Upper lobe of right lung (tissue), 1 donor: Measurements from ENCODE around the gene MED22. TPM values are rescaled to one million over a fixed set of nuclear protein-coding genes. Genes with fewer than 3 reads are reported as not detected.

ENCODE experiments used
- ATAC-seq: fragments of 200-7000 bp; cut with Tn5 transposase; one replicate; pipeline ENCODE4 v1.9.1; 2020; ENCODE audit warnings: mild to moderate bottlenecking, moderate library complexity
- DNase-seq: peaks from one replicate; pipeline ENCODE4 v3.0.0-alpha.2; 2020
- H3K27ac ChIP-seq: fragments of 200-600 bp; one replicate; pipeline ENCODE4 v1.8.0; 2022
- H3K27me3 ChIP-seq: fragments of 200-600 bp; one replicate; pipeline ENCODE4 v1.8.0; 2022; ENCODE audit warnings: mild to moderate bottlenecking
- H3K36me3 ChIP-seq: fragments of 200-600 bp; one replicate; pipeline ENCODE4 v1.8.0; 2022
- H3K4me1 ChIP-seq: fragments of 200-600 bp; one replicate; pipeline ENCODE4 v1.8.0; 2022
- H3K4me3 ChIP-seq: fragments of 200-600 bp; one replicate; pipeline ENCODE4 v1.8.0; 2022; ENCODE audit warnings: mild to moderate bottlenecking
- H3K9me3 ChIP-seq: fragments of 200-600 bp; one replicate; pipeline ENCODE4 v1.8.0; 2022
- intact Hi-C: fragments of 100-400 bp; cut with DNase I; formaldehyde crosslinking; loops from one replicate; pipeline ENCODE4 v1.11.0; 2022
- total RNA-seq: library from RNA; stranded (reverse); fragmentation: NEBNext Ultra II Directional; extraction: Animal tissue kit (Norgen Biotek cat#: 25700); gene quantifications from one replicate; pipeline ENCODE4 v1.2.1, GENCODE V29; 2021
- TF ChIP-seq, protein P1 (sequence below): fragments of 200-600 bp; IDR thresholded peaks from one replicate; pipeline ENCODE4 v1.8.0; 2022; ENCODE audit warnings: antibody characterized with exemption
- donor health status: DM: no; HTN: yes; CAD: no; lungs with severe emphysema.

Gene MED22
- total RNA-seq, 1 donor from 2014 or later, result 25.8 TPM

DNA sequence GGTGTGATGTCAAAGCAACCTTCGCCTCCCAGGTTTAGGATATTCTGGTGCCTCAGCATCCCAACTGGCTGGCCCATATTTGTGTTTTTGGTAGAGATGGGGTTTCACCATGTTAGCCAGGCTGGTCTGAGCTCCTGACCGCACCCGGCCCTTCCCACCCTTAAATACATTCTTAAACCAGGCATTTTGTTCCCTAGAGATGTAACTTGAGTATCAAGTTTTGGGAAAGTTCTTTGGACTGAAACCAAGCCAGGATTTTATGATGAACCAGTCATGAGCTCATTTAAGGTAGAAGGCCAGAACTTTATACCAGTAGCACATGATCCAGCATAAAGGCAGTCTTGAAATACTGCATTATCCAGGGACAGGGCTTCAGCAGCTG lies 3.6 kb upstream of the MED22 start:
- intact Hi-C loops, result no loop called here
- Histone ChIP-seq H3K9me3 (no peaks in the 10 kb centered on the region), H3K27me3 (no peaks in the 10 kb centered on the region), H3K36me3 (peaks cover 54% of the 10 kb centered on the region), H3K27ac (no peak overlapping the region), H3K4me1 (peaks cover 28% of the 10 kb centered on the region), H3K4me3 (no peak overlapping the region)
- TF ChIP-seq, protein P1, sequence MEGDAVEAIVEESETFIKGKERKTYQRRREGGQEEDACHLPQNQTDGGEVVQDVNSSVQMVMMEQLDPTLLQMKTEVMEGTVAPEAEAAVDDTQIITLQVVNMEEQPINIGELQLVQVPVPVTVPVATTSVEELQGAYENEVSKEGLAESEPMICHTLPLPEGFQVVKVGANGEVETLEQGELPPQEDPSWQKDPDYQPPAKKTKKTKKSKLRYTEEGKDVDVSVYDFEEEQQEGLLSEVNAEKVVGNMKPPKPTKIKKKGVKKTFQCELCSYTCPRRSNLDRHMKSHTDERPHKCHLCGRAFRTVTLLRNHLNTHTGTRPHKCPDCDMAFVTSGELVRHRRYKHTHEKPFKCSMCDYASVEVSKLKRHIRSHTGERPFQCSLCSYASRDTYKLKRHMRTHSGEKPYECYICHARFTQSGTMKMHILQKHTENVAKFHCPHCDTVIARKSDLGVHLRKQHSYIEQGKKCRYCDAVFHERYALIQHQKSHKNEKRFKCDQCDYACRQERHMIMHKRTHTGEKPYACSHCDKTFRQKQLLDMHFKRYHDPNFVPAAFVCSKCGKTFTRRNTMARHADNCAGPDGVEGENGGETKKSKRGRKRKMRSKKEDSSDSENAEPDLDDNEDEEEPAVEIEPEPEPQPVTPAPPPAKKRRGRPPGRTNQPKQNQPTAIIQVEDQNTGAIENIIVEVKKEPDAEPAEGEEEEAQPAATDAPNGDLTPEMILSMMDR, result no peak
- no peak for ATAC-seq
- no peak for DNase-seq

DNA sequence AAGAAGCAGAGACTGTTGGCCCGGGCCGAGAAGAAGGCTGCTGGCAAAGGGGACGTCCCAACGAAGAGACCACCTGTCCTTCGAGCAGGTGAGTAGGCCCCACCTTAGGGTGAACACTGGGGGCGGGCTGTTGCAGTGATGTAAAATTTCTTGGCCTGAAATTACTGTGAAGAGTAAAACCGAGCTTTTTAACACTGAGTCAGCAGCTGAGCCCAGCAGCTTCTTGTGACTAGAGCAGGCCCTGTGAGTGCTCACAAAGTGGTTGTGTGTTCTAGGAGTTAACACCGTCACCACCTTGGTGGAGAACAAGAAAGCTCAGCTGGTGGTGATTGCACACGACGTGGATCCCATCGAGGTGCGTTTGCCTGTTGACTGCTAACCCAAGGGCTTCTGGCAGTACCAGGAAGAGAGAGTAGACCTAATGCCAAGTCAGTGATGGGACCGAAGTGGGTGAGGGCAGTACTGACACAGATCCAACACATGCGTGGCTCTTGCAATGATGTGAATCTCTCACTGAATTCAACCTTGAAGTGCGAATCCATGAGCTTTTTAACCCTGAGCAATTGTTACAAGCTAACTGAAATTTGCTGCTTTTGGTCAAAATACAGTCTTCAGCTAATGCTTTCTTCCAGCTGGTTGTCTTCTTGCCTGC lies 2.2 kb upstream of the MED22 start:
- peaks cover 62% of the 10 kb centered on the region for H3K36me3 ChIP-seq

DNA sequence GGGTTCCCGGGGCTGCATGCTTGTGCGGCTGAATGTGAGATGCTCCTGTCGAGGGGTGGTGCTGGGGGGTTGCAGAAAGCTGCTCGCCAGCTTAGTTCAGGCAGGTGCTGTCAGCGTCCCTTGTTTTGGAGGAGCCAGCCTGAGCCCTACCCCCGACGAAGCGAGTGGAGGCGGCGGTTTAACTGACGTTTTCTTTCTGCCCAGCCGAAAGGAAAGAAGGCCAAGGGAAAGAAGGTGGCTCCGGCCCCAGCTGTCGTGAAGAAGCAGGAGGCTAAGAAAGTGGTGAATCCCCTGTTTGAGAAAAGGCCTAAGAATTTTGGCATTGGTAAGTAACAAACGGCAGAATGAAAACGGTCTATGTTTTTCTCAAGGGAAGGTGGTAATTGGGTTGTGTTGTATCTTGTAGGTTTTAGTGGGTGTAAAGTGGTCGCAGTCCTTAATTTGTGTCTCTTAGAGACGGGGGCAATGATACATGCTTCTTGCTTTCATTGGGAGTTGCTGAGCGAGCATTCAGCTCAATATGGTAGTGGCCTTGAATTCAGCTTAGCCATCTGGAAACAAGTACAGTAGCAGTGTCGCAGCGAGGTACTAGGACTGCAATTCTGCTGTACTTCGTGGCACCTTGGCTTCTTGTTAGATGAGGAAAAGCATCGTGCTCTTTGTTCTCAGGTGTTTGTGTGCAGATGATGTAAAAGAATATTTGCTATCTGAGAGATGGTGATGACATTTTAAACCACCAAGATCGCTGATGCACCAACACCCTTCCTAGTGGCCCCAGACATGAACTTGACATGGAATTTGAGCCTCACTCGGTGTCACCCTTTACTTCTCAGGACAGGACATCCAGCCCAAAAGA lies 1.0 kb upstream of the MED22 start:
- H3K4me3 ChIP-seq, result peak overlapping the region; percentile 94
- ATAC-seq (no peak), DNase-seq (no peak)
- H3K27ac ChIP-seq, result peak overlapping the region; percentile 94
- peaks cover 69% of the 10 kb centered on the region for H3K36me3 ChIP-seq
- TF ChIP-seq, protein P1, result no peak
- H3K4me1 ChIP-seq, result peaks cover 24% of the 10 kb centered on the region
- no peaks in the 10 kb centered on the region for H3K27me3 ChIP-seq
- intact Hi-C loops, result no loop called here
- H3K9me3 ChIP-seq, result no peaks in the 10 kb centered on the region

More for the DNA sequence above, 2.2 kb upstream of the MED22 start:
- H3K27ac ChIP-seq, result no peak overlapping the region
- no peak overlapping the region for H3K4me3 ChIP-seq
- TF ChIP-seq, protein P1, result no peak
- DNase-seq (no peak), ATAC-seq (no peak)
- peaks cover 25% of the 10 kb centered on the region for H3K4me1 ChIP-seq
- intact Hi-C loops, result no loop called here
- H3K27me3 ChIP-seq, result no peaks in the 10 kb centered on the region
- H3K9me3 ChIP-seq, result no peaks in the 10 kb centered on the region

DNA sequence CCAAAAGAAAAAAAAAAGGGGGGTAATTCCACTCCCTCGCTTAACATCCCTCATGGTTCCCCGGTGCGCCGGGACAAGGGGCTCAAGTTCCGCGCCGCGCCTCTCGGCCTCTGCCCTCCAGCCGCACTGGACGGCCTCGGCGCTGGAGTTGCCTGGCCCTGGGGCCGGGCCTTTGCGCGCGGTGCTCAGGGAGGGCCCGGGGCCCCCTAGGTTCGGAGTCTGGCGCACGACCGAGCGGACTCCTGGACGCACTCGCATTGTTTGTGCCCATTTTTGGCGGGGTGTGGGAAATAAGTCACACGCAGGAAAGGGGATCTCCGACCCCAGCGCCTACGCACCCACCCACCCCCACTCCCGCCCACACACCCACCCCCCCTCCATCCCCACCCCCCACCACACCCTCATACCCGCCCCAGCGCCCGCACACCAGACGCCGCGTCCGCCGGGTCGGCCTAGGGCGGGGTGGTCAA lies 381 bp downstream of the MED22 start:
- H3K27me3 ChIP-seq, result no peaks in the 10 kb centered on the region
- intact Hi-C loops, result no loop called here
- peak; percentile 64 for ATAC-seq
- peak overlapping the region; percentile 94 for H3K4me3 ChIP-seq
- H3K4me1 ChIP-seq, result peaks cover 24% of the 10 kb centered on the region
- H3K36me3 ChIP-seq, result peaks cover 69% of the 10 kb centered on the region
- TF ChIP-seq, protein P1, result no peak
- H3K9me3 ChIP-seq, result no peaks in the 10 kb centered on the region
- H3K27ac ChIP-seq, result peak overlapping the region; percentile 94
- DNase-seq, result peak; percentile 76

DNA sequence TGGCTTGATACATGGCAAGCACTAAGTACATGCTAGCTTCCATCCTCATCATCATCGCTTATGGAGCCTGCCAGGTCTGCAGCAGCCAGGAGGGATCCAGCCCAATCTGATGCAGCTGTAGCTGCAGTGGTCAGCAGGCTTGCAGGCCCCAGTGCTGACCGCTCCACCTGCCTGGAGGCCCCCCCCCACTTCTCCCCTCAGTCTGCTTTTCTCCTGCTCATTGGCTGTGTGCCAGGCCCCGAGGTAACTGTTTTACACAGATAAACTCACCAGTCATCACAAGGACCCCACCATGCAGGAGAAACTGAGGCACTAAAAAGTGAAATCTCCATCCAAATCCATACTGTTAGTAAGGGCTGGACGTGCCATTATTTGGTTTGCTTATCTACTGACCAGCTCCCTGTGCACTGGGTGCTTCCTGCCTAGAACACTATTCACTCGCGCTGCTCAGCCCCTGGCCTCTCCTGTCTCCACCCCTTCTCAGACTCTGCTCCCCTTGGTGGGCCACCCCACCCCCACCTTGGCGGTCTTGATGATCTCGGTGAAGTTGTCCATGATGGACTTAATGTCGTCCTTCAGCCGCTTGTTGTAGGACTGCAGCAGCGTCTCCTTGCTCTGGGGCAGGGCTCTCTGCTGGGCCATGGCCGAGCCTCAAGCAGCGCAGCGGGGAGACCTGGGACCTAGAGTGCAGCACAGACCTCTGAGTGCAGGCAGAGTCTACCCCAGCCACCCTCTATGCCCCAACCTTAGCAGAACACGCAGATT lies 1.7 kb downstream of the MED22 start:
- DNase-seq (no peak), ATAC-seq (no peak)
- H3K4me1 ChIP-seq, result peaks cover 24% of the 10 kb centered on the region
- no peaks in the 10 kb centered on the region for H3K27me3 ChIP-seq
- H3K4me3 ChIP-seq, result peak overlapping the region; percentile 94
- no peaks in the 10 kb centered on the region for H3K9me3 ChIP-seq
- intact Hi-C loops, result no loop called here
- TF ChIP-seq, protein P1, result no peak
- peaks cover 66% of the 10 kb centered on the region for H3K36me3 ChIP-seq
- peak overlapping the region; percentile 94 for H3K27ac ChIP-seq
